IMR-90 (cell line): ENCODE data around the gene MFRP.

Experiments used
- BHLHE40 ChIP-seq: fragments of 150-350 bp; IDR thresholded peaks from 2 replicates; pipeline ENCODE4 v1.6.1; 2016; ENCODE audit warnings: mild to moderate bottlenecking, low read depth, low read length
- CEBPB ChIP-seq: IDR thresholded peaks from 2 replicates; pipeline ENCODE4 v1.6.1; 2012; ENCODE audit warnings: low read depth, low read length, improper control_type of control experiment
- CTCF ChIP-seq: conservative IDR thresholded peaks from 2 replicates; pipeline ENCODE4 v1.5.1; 2012; ENCODE audit warnings: mild to moderate bottlenecking, low read depth, low read length, improper control_type of control experiment
- FOS ChIP-seq: fragments of 150-350 bp; IDR thresholded peaks from 2 replicates; pipeline ENCODE4 v1.6.1; 2016; ENCODE audit warnings: low read depth, low read length
- MAZ ChIP-seq: IDR thresholded peaks from 2 replicates; pipeline ENCODE4 v1.6.1; 2012; ENCODE audit warnings: low read depth, mild to moderate bottlenecking, low read length, improper control_type of control experiment, moderate library complexity, borderline replicate concordance
- MXI1 ChIP-seq: IDR thresholded peaks from 2 replicates; pipeline ENCODE4 v1.6.1; 2012; ENCODE audit warnings: low read depth, mild to moderate bottlenecking, low read length, moderate library complexity, borderline replicate concordance
- NFE2L2 ChIP-seq: fragments of 150-350 bp; IDR thresholded peaks from 2 replicates; pipeline ENCODE4 v1.6.1; 2016; ENCODE audit warnings: low read depth, mild to moderate bottlenecking, low read length
- POLR2A ChIP-seq: IDR thresholded peaks from 2 replicates; pipeline ENCODE4 v1.6.1; 2012; ENCODE audit warnings: mild to moderate bottlenecking, low read depth, low read length
- RAD21 ChIP-seq: IDR thresholded peaks from 2 replicates; pipeline ENCODE4 v1.6.1; 2012; ENCODE audit warnings: low read length, improper control_type of control experiment
- RCOR1 ChIP-seq: IDR thresholded peaks from 2 replicates; pipeline ENCODE4 v1.6.1; 2012; ENCODE audit warnings: mild to moderate bottlenecking, low read length, improper control_type of control experiment; ENCODE audit not compliant: insufficient replicate concordance
- RFX5 ChIP-seq: IDR thresholded peaks from 2 replicates; pipeline ENCODE4 v1.8.0; 2012; ENCODE audit warnings: low read depth, mild to moderate bottlenecking, low read length, moderate library complexity
- SMC3 ChIP-seq: fragments of 150-350 bp; IDR thresholded peaks from 2 replicates; pipeline ENCODE4 v1.6.1; 2016; ENCODE audit warnings: low read depth, mild to moderate bottlenecking, antibody characterized with exemption, low read length, moderate library complexity
- TF ChIP-seq, protein P1 (sequence below): fragments of 150-350 bp; IDR thresholded peaks from 2 replicates; pipeline ENCODE4 v1.6.1; 2017; ENCODE audit warnings: mild to moderate bottlenecking, antibody characterized with exemption, low read length, low read depth
- TF ChIP-seq, protein P2 (sequence below): fragments of 150-350 bp; IDR thresholded peaks from 2 replicates; pipeline ENCODE4 v1.6.1; 2016; ENCODE audit warnings: low read depth, mild to moderate bottlenecking, low read length, moderate library complexity, borderline replicate concordance

GRCh38 chr11:119343726-119344125 lies 2.8 kb downstream of the MFRP start:
- no peak for TF ChIP-seq BHLHE40
- no peak for TF ChIP-seq CTCF
- no peak for TF ChIP-seq CEBPB
- no peak for TF ChIP-seq POLR2A
- no peak for TF ChIP-seq FOS
- TF ChIP-seq RCOR1, result no peak
- TF ChIP-seq, protein P1, sequence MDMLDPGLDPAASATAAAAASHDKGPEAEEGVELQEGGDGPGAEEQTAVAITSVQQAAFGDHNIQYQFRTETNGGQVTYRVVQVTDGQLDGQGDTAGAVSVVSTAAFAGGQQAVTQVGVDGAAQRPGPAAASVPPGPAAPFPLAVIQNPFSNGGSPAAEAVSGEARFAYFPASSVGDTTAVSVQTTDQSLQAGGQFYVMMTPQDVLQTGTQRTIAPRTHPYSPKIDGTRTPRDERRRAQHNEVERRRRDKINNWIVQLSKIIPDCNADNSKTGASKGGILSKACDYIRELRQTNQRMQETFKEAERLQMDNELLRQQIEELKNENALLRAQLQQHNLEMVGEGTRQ, result no peak
- TF ChIP-seq RAD21, result no peak
- TF ChIP-seq NFE2L2, result no peak
- TF ChIP-seq, protein P2, sequence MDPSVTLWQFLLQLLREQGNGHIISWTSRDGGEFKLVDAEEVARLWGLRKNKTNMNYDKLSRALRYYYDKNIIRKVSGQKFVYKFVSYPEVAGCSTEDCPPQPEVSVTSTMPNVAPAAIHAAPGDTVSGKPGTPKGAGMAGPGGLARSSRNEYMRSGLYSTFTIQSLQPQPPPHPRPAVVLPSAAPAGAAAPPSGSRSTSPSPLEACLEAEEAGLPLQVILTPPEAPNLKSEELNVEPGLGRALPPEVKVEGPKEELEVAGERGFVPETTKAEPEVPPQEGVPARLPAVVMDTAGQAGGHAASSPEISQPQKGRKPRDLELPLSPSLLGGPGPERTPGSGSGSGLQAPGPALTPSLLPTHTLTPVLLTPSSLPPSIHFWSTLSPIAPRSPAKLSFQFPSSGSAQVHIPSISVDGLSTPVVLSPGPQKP, result no peak
- no peak for TF ChIP-seq SMC3
- no peak for TF ChIP-seq MAZ
- TF ChIP-seq RFX5, result no peak
- no peak for TF ChIP-seq MXI1
